HG02759 (cell line): Measurements from ENCODE around the gene LDLRAD4.

ENCODE experiments used
- ATAC-seq: cut with Tn5 transposase; IDR thresholded peaks from one replicate; pipeline ENCODE4 v1.9.1; 2021; ENCODE audit warnings: mild to moderate bottlenecking, moderate library complexity; ENCODE audit not compliant: unreplicated experiment

Gene LDLRAD4

GRCh38 chr18:13218368-13218991, at the start of gene LDLRAD4:
TSS of gene LDLRAD4 (plus strand) at chr18:13218760.
- no peak for ATAC-seq

GRCh38 chr18:13173578-13174145, 44.9 kb upstream of the LDLRAD4 start:
- ATAC-seq: no peak

- ATAC-seq: no peak
Observed at GRCh38 chr18:13175266-13175665, 43.3 kb upstream of the LDLRAD4 start.

- no peak for ATAC-seq
Observed at GRCh38 chr18:13175754-13176210, 42.8 kb upstream of the LDLRAD4 start.

- ATAC-seq: no peak
Observed at GRCh38 chr18:13176847-13177246, 41.7 kb upstream of the LDLRAD4 start.

GRCh38 chr18:13178197-13178596, 40.4 kb upstream of the LDLRAD4 start:
- no peak for ATAC-seq

- ATAC-seq: no peak
Observed at GRCh38 chr18:13178976-13179375, 39.6 kb upstream of the LDLRAD4 start.

- no peak for ATAC-seq
Observed at GRCh38 chr18:13179566-13180113, 38.9 kb upstream of the LDLRAD4 start.

GRCh38 chr18:13180614-13181375, 37.8 kb upstream of the LDLRAD4 start:
- no peak for ATAC-seq

GRCh38 chr18:13181765-13182164, 36.8 kb upstream of the LDLRAD4 start:
- no peak for ATAC-seq

- ATAC-seq: no peak
Observed at GRCh38 chr18:13183359-13183758, 35.2 kb upstream of the LDLRAD4 start.

GRCh38 chr18:13183790-13184189, 34.8 kb upstream of the LDLRAD4 start:
- no peak for ATAC-seq

- no peak for ATAC-seq
Observed at GRCh38 chr18:13184396-13184795, 34.2 kb upstream of the LDLRAD4 start.

- ATAC-seq: no peak
Observed at GRCh38 chr18:13185675-13186198, 32.8 kb upstream of the LDLRAD4 start.

GRCh38 chr18:13186687-13187086, 31.9 kb upstream of the LDLRAD4 start:
- no peak for ATAC-seq

- ATAC-seq: no peak
Observed at GRCh38 chr18:13187498-13187897, 31.1 kb upstream of the LDLRAD4 start.

GRCh38 chr18:13191031-13191430, 27.5 kb upstream of the LDLRAD4 start:
- ATAC-seq: no peak

GRCh38 chr18:13191779-13192178, 26.8 kb upstream of the LDLRAD4 start:
- no peak for ATAC-seq

- no peak for ATAC-seq
Observed at GRCh38 chr18:13192970-13193369, 25.6 kb upstream of the LDLRAD4 start.

GRCh38 chr18:13194239-13194638, 24.3 kb upstream of the LDLRAD4 start:
- ATAC-seq: no peak

GRCh38 chr18:13198701-13199100, 19.9 kb upstream of the LDLRAD4 start:
- no peak for ATAC-seq

- ATAC-seq: no peak
Observed at GRCh38 chr18:13199169-13199568, 19.4 kb upstream of the LDLRAD4 start.
